RWPE2 (cell line): ENCODE measurements around the gene MS4A6A.
"Not testable (repeated sequence)": the region's sequence is repeated elsewhere in the genome, so short reads cannot be mapped to it uniquely, and the experiment has no call there.

Source experiments
- ATAC-seq: fragments of 200-7000 bp; cut with Tn5 transposase; 3 replicates; pipeline ENCODE4 v1.9.1; 2021; ENCODE audit warnings: low read depth
- DNase-seq: peaks from one replicate; pipeline ENCODE4 v3.0.0-alpha.2; 2020; ENCODE audit warnings: low spot score
- H3K27ac ChIP-seq: fragments of 450-650 bp; 2 replicates; pipeline ENCODE4 v1.5.1; 2017; ENCODE audit warnings: mild to moderate bottlenecking; ENCODE audit not compliant: poor library complexity, severe bottlenecking
- H3K27me3 ChIP-seq: fragments of 250-450 bp; sonication (Bioruptor Pico); 2 replicates; pipeline ENCODE4 v1.5.1; 2021; ENCODE audit warnings: mild to moderate bottlenecking, moderate library complexity; ENCODE audit not compliant: insufficient read depth, poor library complexity, severe bottlenecking
- H3K36me3 ChIP-seq: fragments of 250-450 bp; sonication (Bioruptor Pico); 2 replicates; pipeline ENCODE4 v1.5.1; 2020; ENCODE audit warnings: low read depth, mild to moderate bottlenecking, moderate library complexity
- H3K4me1 ChIP-seq: fragments of 250-450 bp; sonication (Bioruptor Pico); 2 replicates; pipeline ENCODE4 v1.5.1; 2021; ENCODE audit warnings: mild to moderate bottlenecking, moderate library complexity; ENCODE audit not compliant: insufficient read depth, poor library complexity, severe bottlenecking
- H3K4me3 ChIP-seq: fragments of 250-450 bp; sonication (Bioruptor Pico); 2 replicates; pipeline ENCODE4 v1.5.1; 2021; ENCODE audit warnings: mild to moderate bottlenecking, moderate library complexity; ENCODE audit not compliant: severe bottlenecking
- H3K9me3 ChIP-seq: fragments of 250-450 bp; sonication (Bioruptor Pico); 2 replicates; pipeline ENCODE4 v1.5.1; 2021; ENCODE audit warnings: mild to moderate bottlenecking, moderate library complexity; ENCODE audit not compliant: severe bottlenecking
- CTCF ChIP-seq: fragments of 450-650 bp; IDR thresholded peaks from one replicate; pipeline ENCODE4 v1.5.1; 2017; ENCODE audit warnings: mild to moderate bottlenecking, moderate library complexity; ENCODE audit not compliant: poor library complexity, severe bottlenecking

Gene MS4A6A

GRCh38 chr11:60206616-60207015 is 23.7 kb upstream of the MS4A6A start:
- no peak for DNase-seq
- no peak for ATAC-seq
- Histone ChIP-seq H3K9me3 (no peaks in the 10 kb centered on the region), H3K36me3 (no peaks in the 10 kb centered on the region), H3K27ac (no peak overlapping the region), H3K27me3 (no peaks in the 10 kb centered on the region), H3K4me1 (no peaks in the 10 kb centered on the region), H3K4me3 (no peak overlapping the region)
- TF ChIP-seq CTCF = no peak

DNA sequence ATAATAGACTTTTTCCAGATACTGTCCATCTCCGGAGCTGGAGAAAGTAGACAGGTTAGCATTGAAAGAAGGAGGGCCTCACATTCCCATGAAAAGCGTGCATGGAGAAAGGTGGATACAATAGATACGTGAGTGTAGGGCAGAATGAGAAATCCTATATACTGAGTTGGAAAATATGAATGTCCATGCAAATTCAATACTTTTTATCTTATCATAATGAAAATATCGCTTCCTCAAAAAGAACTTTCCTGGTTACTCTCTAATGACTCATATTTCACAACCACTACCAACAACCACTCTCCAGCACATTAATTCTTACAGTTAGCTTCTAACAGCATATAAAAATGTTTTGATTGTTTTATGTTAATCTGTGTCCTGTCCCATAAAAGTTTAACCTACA is 22.0 kb upstream of the MS4A6A start:
- H3K27me3 ChIP-seq = no peaks in the 10 kb centered on the region
- H3K9me3 ChIP-seq = no peaks in the 10 kb centered on the region
- no peaks in the 10 kb centered on the region for H3K4me1 ChIP-seq
- ATAC-seq (no peak), DNase-seq (no peak)
- no peaks in the 10 kb centered on the region for H3K36me3 ChIP-seq
- no peak for TF ChIP-seq CTCF
- no peak overlapping the region for H3K27ac ChIP-seq
- H3K4me3 ChIP-seq = no peak overlapping the region

- not testable (repeated sequence) for H3K4me1 ChIP-seq, H3K27ac ChIP-seq, H3K36me3 ChIP-seq, DNase-seq, H3K27me3 ChIP-seq, ATAC-seq, H3K9me3 ChIP-seq, H3K4me3 ChIP-seq
These were observed 18.5 kb upstream of the MS4A6A start for GRCh38 chr11:60201334-60201733.

- Histone ChIP-seq H3K9me3 (no peaks in the 10 kb centered on the region), H3K4me3 (no peak overlapping the region), H3K4me1 (no peaks in the 10 kb centered on the region), H3K36me3 (no peaks in the 10 kb centered on the region), H3K27me3 (no peaks in the 10 kb centered on the region), H3K27ac (no peak overlapping the region)
- TF ChIP-seq CTCF = no peak
- ATAC-seq (no peak), DNase-seq (no peak)
These were observed 14.6 kb upstream of the MS4A6A start for GRCh38 chr11:60197442-60197841.

DNA sequence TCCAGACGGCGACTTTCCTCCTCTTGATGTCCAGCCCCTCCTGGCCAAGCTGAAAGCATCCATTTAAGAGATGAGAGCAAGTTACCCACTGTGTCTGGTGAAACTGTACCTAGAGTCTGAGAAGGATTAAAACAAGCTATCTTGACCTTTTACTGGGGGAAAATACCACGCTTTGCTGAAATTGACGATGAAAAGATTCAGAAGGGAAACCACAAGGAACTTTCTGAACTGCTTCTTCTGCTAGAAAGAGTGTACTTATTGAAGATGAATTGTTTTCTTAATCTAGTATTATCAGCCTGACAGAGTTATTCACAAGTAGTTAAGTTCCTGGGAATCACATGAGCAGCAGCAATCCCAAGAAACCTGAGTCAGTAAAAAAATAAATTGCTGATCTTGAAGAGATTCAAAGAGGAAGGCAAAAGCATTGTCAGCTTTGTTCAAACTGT is 13.1 kb upstream of the MS4A6A start:
- no peak for TF ChIP-seq CTCF
- ATAC-seq (no peak), DNase-seq (no peak)
- Histone ChIP-seq H3K9me3 (no peaks in the 10 kb centered on the region), H3K27ac (no peak overlapping the region), H3K4me1 (no peaks in the 10 kb centered on the region), H3K27me3 (no peaks in the 10 kb centered on the region), H3K4me3 (no peak overlapping the region), H3K36me3 (no peaks in the 10 kb centered on the region)
